CD14-positive monocyte (primary cell): ENCODE data around the gene PAQR5. TPM values are rescaled to one million over a fixed set of nuclear protein-coding genes. Genes with fewer than 3 reads are reported as not detected.
"Not testable (repeated sequence)": the region's sequence is repeated elsewhere in the genome, so short reads cannot be mapped to it uniquely, and the experiment has no call there.

Experiments
- DNase-seq, 3 donors: peaks; one replicate each; pipeline ENCODE4 v3.0.0-alpha.2; 2011 to 2022
- H2AFZ ChIP-seq: 2 replicates; pipeline ENCODE4 v1.6.0; 2012; ENCODE audit warnings: mild to moderate bottlenecking, low read depth, low read length, inconsistent platforms; ENCODE audit not compliant: insufficient read depth, poor library complexity, severe bottlenecking
- H3K27ac ChIP-seq, 2 donors: 1 replicate in 1 of 2; 2 replicates in 1 of 2; pipeline ENCODE4 v1.5.1; 2012 to 2013; ENCODE audit warnings: low read length in 2 of 2, control low read depth in 1 of 2, inconsistent platforms in 1 of 2, low read depth in 1 of 2, mild to moderate bottlenecking in 1 of 2
- H3K27me3 ChIP-seq, 2 donors: one replicate each; pipeline versions ENCODE4 v1.6.0 to v1.6.1; 2011 to 2013; ENCODE audit warnings: low read length in 2 of 2; ENCODE audit not compliant: control insufficient read depth in 2 of 2, insufficient read depth in 2 of 2
- H3K36me3 ChIP-seq, 2 donors: replicated peaks in 1 of 2; 1 replicate in 1 of 2; 2 replicates in 1 of 2; pipeline versions ENCODE4 v1.5.1 to v1.6.1; 2012 to 2013; ENCODE audit warnings: low read length in 2 of 2, control low read depth in 1 of 2, inconsistent platforms in 1 of 2, mild to moderate bottlenecking in 1 of 2; ENCODE audit not compliant: insufficient read depth in 2 of 2, control insufficient read depth in 1 of 2
- H3K4me1 ChIP-seq, 2 donors: 1 replicate in 1 of 2; 2 replicates in 1 of 2; pipeline versions ENCODE4 v1.5.1 to v1.6.1; 2012 to 2013; ENCODE audit warnings: low read length in 2 of 2, control low read depth in 1 of 2, inconsistent platforms in 1 of 2, mild to moderate bottlenecking in 1 of 2, moderate library complexity in 1 of 2; ENCODE audit not compliant: insufficient read depth in 2 of 2, control insufficient read depth in 1 of 2
- H3K4me2 ChIP-seq: replicated peaks from 2 replicates; pipeline ENCODE3; 2012; ENCODE audit warnings: low read length, moderate library complexity, mild to moderate bottlenecking; ENCODE audit not compliant: poor library complexity, severe bottlenecking; ENCODE audit errors: extremely low read depth
- H3K4me3 ChIP-seq, 3 experiments: fragments of 200-600 bp in 1 of 3; sonication (generic) in 1 of 3; replicated peaks in 1 of 3; 1 replicate in 2 of 3; 2 replicates in 1 of 3; pipeline ENCODE4 v1.5.1; 2011 to 2013; ENCODE audit warnings: low read length in 3 of 3, mild to moderate bottlenecking in 3 of 3, control low read depth in 2 of 3, low read depth in 2 of 3, inconsistent platforms in 1 of 3, moderate library complexity in 1 of 3
- H3K79me2 ChIP-seq: 2 replicates; pipeline ENCODE4 v1.6.0; 2012; ENCODE audit warnings: mild to moderate bottlenecking, control low read depth, inconsistent platforms, low read length, moderate library complexity; ENCODE audit not compliant: insufficient read depth
- H3K9ac ChIP-seq: 2 replicates; pipeline ENCODE4 v1.6.0; 2017; ENCODE audit warnings: low read length, mild to moderate bottlenecking; ENCODE audit not compliant: insufficient read depth, poor library complexity, severe bottlenecking
- H3K9me3 ChIP-seq, 2 donors: replicated peaks in 1 of 2; 1 replicate in 1 of 2; 2 replicates in 1 of 2; pipeline versions ENCODE4 v1.5.1 to v1.6.1; 2012 to 2013; ENCODE audit warnings: low read length in 2 of 2, control low read depth in 1 of 2; ENCODE audit not compliant: control insufficient read depth in 1 of 2, insufficient read depth in 1 of 2
- H4K20me1 ChIP-seq: 2 replicates; pipeline ENCODE4 v1.6.0; 2012; ENCODE audit warnings: mild to moderate bottlenecking, low read length, control low read depth, moderate library complexity; ENCODE audit not compliant: insufficient read depth
- H3K27ac Mint-ChIP-seq, 7 donors: one replicate each; pipeline ENCODE4 v1.8.0; 2020; ENCODE audit warnings: mild to moderate bottlenecking in 7 of 7, mixed read lengths in 7 of 7, moderate library complexity in 6 of 7, inconsistent platforms in 2 of 7
- H3K27me3 Mint-ChIP-seq, 3 donors: one replicate each; pipeline ENCODE4 v1.8.0; 2021 to 2022; ENCODE audit warnings: low read depth in 3 of 3, mild to moderate bottlenecking in 3 of 3, mixed read lengths in 3 of 3, moderate library complexity in 3 of 3, inconsistent platforms in 1 of 3
- H3K36me3 Mint-ChIP-seq, 2 donors: one replicate each; pipeline ENCODE4 v1.8.0; 2020; ENCODE audit warnings: mixed read lengths in 2 of 2, inconsistent platforms in 1 of 2, mild to moderate bottlenecking in 1 of 2
- H3K4me1 Mint-ChIP-seq: one replicate; pipeline ENCODE4 v1.8.0; 2020; ENCODE audit warnings: mild to moderate bottlenecking, mixed read lengths
- H3K4me3 Mint-ChIP-seq, 2 donors: one replicate each; pipeline ENCODE4 v1.8.0; 2020; ENCODE audit warnings: mild to moderate bottlenecking in 2 of 2, mixed read lengths in 2 of 2, moderate library complexity in 1 of 2
- H3K9me3 Mint-ChIP-seq, 7 donors: one replicate each; pipeline ENCODE4 v1.8.0; 2020 to 2022; ENCODE audit warnings: mixed read lengths in 7 of 7, mild to moderate bottlenecking in 6 of 7, moderate library complexity in 6 of 7, inconsistent platforms in 2 of 7
- CTCF ChIP-seq: fragments of 200-600 bp; IDR thresholded peaks from one replicate; pipeline ENCODE4 v1.8.0; 2022; ENCODE audit warnings: antibody characterized with exemption, mild to moderate bottlenecking
- WGBS: methylation state at CpG from one replicate; pipeline ENCODE4 v1.1.5; 2013; ENCODE audit warnings: missing lambda C conversion rate; ENCODE audit not compliant: insufficient coverage; 5-methylcytosine and 5-hydroxymethylcytosine counted together
- intact Hi-C, 2 donors: fragments of 100-400 bp; cut with micrococcal nuclease; formaldehyde crosslinking; loops; one replicate each; pipeline versions ENCODE4 v1.15.0 to v1.15.1; 2023
- polyA plus RNA-seq, 3 donors: library from polyadenylated mRNA; depleted of rRNA in 1 of 3; unstranded in 2 of 3; stranded (reverse) in 1 of 3; fragments of 300-500 nt in 2 of 3; fragments of >200 nt in 1 of 3; fragmentation: Illumina TruSeq in 2 of 3; gene quantifications; 1 replicate in 2 of 3; 2 replicates in 1 of 3; pipeline ENCODE4 v1.2.3, GENCODE V29; 2012 to 2021

The PAQR5 gene
- polyA plus RNA-seq, 3 donors, result not detected

- Histone ChIP-seq H3K9ac (no peak overlapping the region), H3K4me3 (no peak overlapping the region), H3K27me3 (no peaks in the 10 kb centered on the region), H3K4me2 (no peak overlapping the region), H4K20me1 (no peaks in the 10 kb centered on the region), H2AFZ (no peak overlapping the region), H3K27ac (no peak overlapping the region), H3K36me3 (no peaks in the 10 kb centered on the region), H3K79me2 (no peaks in the 10 kb centered on the region), H3K9me3 (no peaks in the 10 kb centered on the region), H3K4me1 (no peaks in the 10 kb centered on the region)
- H3K27me3 Mint-ChIP-seq, result peaks cover under 1 to 10% (median 4%) of the 10 kb centered on the region in 3 donors
- no peak overlapping the region for H3K4me3 Mint-ChIP-seq
- 73% methylated on average over 6 of the region's 7 CpGs for WGBS
- no peak overlapping the region for H3K27ac Mint-ChIP-seq
- peaks cover 0 to 5% (median 0%) of the 10 kb centered on the region in 7 donors for H3K9me3 Mint-ChIP-seq
- no peaks in the 10 kb centered on the region for H3K36me3 Mint-ChIP-seq
- no peaks in the 10 kb centered on the region for H3K4me1 Mint-ChIP-seq
- DNase-seq, result no peak
- intact Hi-C loops, result no loop called here
- no peak for TF ChIP-seq CTCF
Observed at GRCh38 chr15:69290346-69291164, 8.2 kb upstream of the PAQR5 start.

GRCh38 chr15:69291651-69292050 is 7.1 kb upstream of the PAQR5 start:
- not testable (repeated sequence) for H3K9ac ChIP-seq, H3K9me3 ChIP-seq

More at GRCh38 chr15:69291651-69292050, 7.1 kb upstream of the PAQR5 start:
- H3K4me2 ChIP-seq, H3K4me3 Mint-ChIP-seq, H3K9me3 Mint-ChIP-seq, H2AFZ ChIP-seq, H3K79me2 ChIP-seq, H3K27me3 ChIP-seq, H3K27ac ChIP-seq, H3K4me3 ChIP-seq, H3K36me3 Mint-ChIP-seq, DNase-seq, H4K20me1 ChIP-seq, H3K27ac Mint-ChIP-seq, H3K4me1 Mint-ChIP-seq, intact Hi-C loops, H3K36me3 ChIP-seq, H3K4me1 ChIP-seq: not testable (repeated sequence)
- H3K27me3 Mint-ChIP-seq, result peaks cover 7 to 14% (median 10%) of the 10 kb centered on the region in 3 donors
- WGBS, result 81% methylated on average over 6 of the region's 10 CpGs
